GM12892 (cell line): Measurements from ENCODE around the gene CYB561A3.

ENCODE experiments used
- DNase-seq: peaks from one replicate; pipeline ENCODE4 v3.0.0; 2011; ENCODE audit not compliant: insufficient read length
- FAIRE-seq: peaks from 2 replicates; lab custom pipeline; 2011; peaks lifted over from hg19 to GRCh38; lab: Jason Lieb, UNC
- POLR2A ChIP-seq: IDR thresholded peaks from 2 replicates; pipeline ENCODE4 v1.6.1; 2011; ENCODE audit warnings: low read depth, low read length, control low read depth
- POLR2AphosphoS5 ChIP-seq: IDR thresholded peaks from 2 replicates; pipeline ENCODE4 v1.6.1; 2011; ENCODE audit warnings: low read depth, low read length, control low read depth
- TAF1 ChIP-seq: IDR thresholded peaks from 2 replicates; pipeline ENCODE4 v1.6.1; 2011; ENCODE audit warnings: low read depth, mild to moderate bottlenecking, control low read depth, low read length, borderline replicate concordance

The CYB561A3 gene

GRCh38 chr11:61305417-61305816, 56.3 kb downstream of the CYB561A3 start:
- FAIRE-seq = no peak
- TF ChIP-seq TAF1 (no peak), POLR2AphosphoS5 (no peak), POLR2A (no peak)

GRCh38 chr11:61303725-61304124, 58.0 kb downstream of the CYB561A3 start:
- DNase-seq (no peak), FAIRE-seq (no peak)
- TF ChIP-seq TAF1 (no peak), POLR2A (no peak), POLR2AphosphoS5 (no peak)

More at GRCh38 chr11:61305417-61305816, 56.3 kb downstream of the CYB561A3 start:
- DNase-seq = no peak

- TF ChIP-seq POLR2A (no peak), POLR2AphosphoS5 (no peak), TAF1 (no peak)
- DNase-seq (no peak), FAIRE-seq (no peak)
These were observed 59.1 kb downstream of the CYB561A3 start for GRCh38 chr11:61302550-61302949.
